K562 (cell line): ENCODE measurements around the gene RDH11. TPM values are rescaled to one million over a fixed set of nuclear protein-coding genes. Genes with fewer than 3 reads are reported as not detected.
A peak's percentile ranks its signal among the peaks of the same experiment; 100 is the strongest.

Experiments used
- ATAC-seq: fragments of 200-7000 bp; cut with Tn5 transposase; 3 replicates; pipeline ENCODE4 v1.9.1; 2020; ENCODE audit warnings: moderate library complexity
- BruUV-seq: library from RNA; stranded (reverse); fragments of 400-500 nt; replicated peaks from 2 replicates; lab custom pipeline; 2021; lab: Mats Ljungman, UMichigan
- CTCF ChIA-PET: fragments of 300-600 bp; formaldehyde crosslinking; extraction: SDS; loops from one replicate; lab custom pipeline; 2021; ENCODE audit warnings: low intra/inter-chr PET ratio; lab: Yijun Ruan, JAX
- POLR2A ChIA-PET: fragments of 300-600, 350-650 bp; sonication (Branson Sonifier 250); formaldehyde crosslinking; extraction: SDS; loops from one replicate; lab custom pipeline; 2021; ENCODE audit warnings: antibody characterized with exemption, inconsistent platforms; lab: Yijun Ruan, JAX
- DNase-seq, 4 experiments: peaks; one replicate each; pipeline versions ENCODE4 v3.0.0 to v3.0.0-alpha.2; 2011 to 2018; ENCODE audit warnings: low spot score in 3 of 4, mixed read lengths in 3 of 4; ENCODE audit errors: extremely low read depth in 1 of 4
- FAIRE-seq: peaks from 2 replicates; lab custom pipeline; 2011; peaks lifted over from hg19 to GRCh38; lab: Jason Lieb, UNC
- H2AFZ ChIP-seq: 2 replicates; pipeline ENCODE4 v1.6.0; 2011; ENCODE audit warnings: low read depth, low read length, control low read depth, inconsistent platforms
- H3K27ac ChIP-seq: fragments of 200-600 bp; 3 replicates; pipeline ENCODE4 v1.8.0; 2011; ENCODE audit warnings: low read depth, mild to moderate bottlenecking, control low read depth, inconsistent platforms, low read length, moderate library complexity, mixed read lengths; ENCODE audit errors: extremely low read depth
- H3K27me3 ChIP-seq, 2 experiments: fragments of 300-600 bp in 1 of 2; 2 replicates in 1 of 2; 3 replicates in 1 of 2; pipeline versions ENCODE4 v1.6.0 to v1.8.0; 2011; ENCODE audit warnings: inconsistent platforms in 2 of 2, low read length in 2 of 2, mild to moderate bottlenecking in 1 of 2, mixed read lengths in 1 of 2, moderate library complexity in 1 of 2; ENCODE audit not compliant: control insufficient read depth in 2 of 2, insufficient read depth in 2 of 2
- H3K36me3 ChIP-seq: fragments of 300-600 bp; 3 replicates; pipeline ENCODE4 v1.8.0; 2011; ENCODE audit warnings: mild to moderate bottlenecking, low read length, inconsistent platforms; ENCODE audit not compliant: control insufficient read depth, insufficient read depth
- H3K4me1 ChIP-seq, 2 experiments: fragments of 200-600 bp in 1 of 2; replicated peaks in 1 of 2; 2 replicates in 1 of 2; 3 replicates in 1 of 2; pipeline versions ENCODE4 v1.5.1 to v1.8.0; 2011; ENCODE audit warnings: inconsistent platforms in 2 of 2, low read length in 2 of 2, mild to moderate bottlenecking in 1 of 2, mixed read lengths in 1 of 2, moderate library complexity in 1 of 2; ENCODE audit not compliant: control insufficient read depth in 2 of 2, insufficient read depth in 2 of 2
- H3K4me2 ChIP-seq: 2 replicates; pipeline ENCODE4 v1.6.1; 2011; ENCODE audit warnings: low read length, control low read depth, inconsistent platforms, mixed read lengths; ENCODE audit not compliant: insufficient read depth
- H3K4me3 ChIP-seq: fragments of 200-600 bp; sonication (generic), shearing (Covaris generic); 2 replicates; pipeline ENCODE4 v1.5.1; 2016; ENCODE audit warnings: control low read depth, inconsistent platforms
- H3K79me2 ChIP-seq: fragments of 200-600 bp; 3 replicates; pipeline ENCODE4 v1.8.0; 2011; ENCODE audit warnings: low read length, inconsistent platforms; ENCODE audit not compliant: control insufficient read depth, insufficient read depth
- H3K9ac ChIP-seq, 2 experiments: 2 replicates each; pipeline versions ENCODE4 v1.6.0 to v1.6.1; 2011; ENCODE audit warnings: low read depth in 2 of 2, low read length in 2 of 2, control low read depth in 1 of 2, inconsistent platforms in 1 of 2, mild to moderate bottlenecking in 1 of 2, mixed read lengths in 1 of 2; ENCODE audit not compliant: insufficient read depth in 1 of 2
- H3K9me1 ChIP-seq: one replicate; pipeline ENCODE4 v1.6.0; 2011; ENCODE audit warnings: inconsistent platforms, mild to moderate bottlenecking, low read length, moderate library complexity; ENCODE audit not compliant: control insufficient read depth, insufficient read depth
- H3K9me3 ChIP-seq: replicated peaks from 2 replicates; pipeline ENCODE4 v1.5.1; 2011; ENCODE audit warnings: low read depth, low read length, inconsistent platforms; ENCODE audit not compliant: control insufficient read depth, insufficient read depth
- H4K20me1 ChIP-seq: replicated peaks from 2 replicates; pipeline ENCODE4 v1.6.1; 2011; ENCODE audit warnings: low read length, inconsistent platforms, mixed read lengths; ENCODE audit not compliant: control insufficient read depth, insufficient read depth
- BMI1 ChIP-seq: fragments of 150-350 bp; IDR thresholded peaks from 2 replicates; pipeline ENCODE4 v1.6.1; 2014; ENCODE audit warnings: low read length
- CBX3 ChIP-seq, 2 experiments: IDR thresholded peaks; 1 replicate in 1 of 2; 2 replicates in 1 of 2; pipeline ENCODE4 v1.6.1; 2012; ENCODE audit warnings: inconsistent platforms in 2 of 2, low read length in 2 of 2, borderline replicate concordance in 1 of 2, control low read depth in 1 of 2
- CBX5 ChIP-seq: IDR thresholded peaks from 2 replicates; pipeline ENCODE4 v1.6.1; 2014; ENCODE audit warnings: low read depth, borderline replicate concordance
- CREBBP ChIP-seq: IDR thresholded peaks from one replicate; pipeline ENCODE4 v1.6.1; 2012; ENCODE audit warnings: low read depth, mild to moderate bottlenecking, control low read depth, inconsistent platforms, low read length
- DPF2 ChIP-seq: fragments of 450-650 bp; IDR thresholded peaks from 2 replicates; pipeline ENCODE4 v1.6.1; 2016
- KHSRP ChIP-seq: fragments of 450-650 bp; IDR thresholded peaks from 2 replicates; pipeline ENCODE4 v1.6.1; 2017
- NUFIP1 ChIP-seq: fragments of 450-650 bp; IDR thresholded peaks from 2 replicates; pipeline ENCODE4 v1.6.1; 2018; ENCODE audit not compliant: partially characterized antibody
- PHTF2 ChIP-seq: fragments of 250-450 bp; sonication (Bioruptor Pico); IDR thresholded peaks from 2 replicates; pipeline ENCODE4 v1.5.0; 2021; ENCODE audit warnings: mild to moderate bottlenecking
- PML ChIP-seq: IDR thresholded peaks from 2 replicates; pipeline ENCODE4 v1.6.1; 2012; ENCODE audit warnings: low read length, inconsistent platforms
- POLR2B ChIP-seq: fragments of 450-650 bp; IDR thresholded peaks from 2 replicates; pipeline ENCODE4 v1.6.1; 2018; ENCODE audit warnings: low read depth; ENCODE audit not compliant: partially characterized antibody
- POU5F1 ChIP-seq: fragments of 150-350 bp; IDR thresholded peaks from 2 replicates; pipeline ENCODE4 v1.6.1; 2014; ENCODE audit warnings: borderline replicate concordance, low read length, low read depth, mild to moderate bottlenecking; ENCODE audit not compliant: partially characterized antibody
- PPARD ChIP-seq: fragments of 250-450 bp; sonication (Bioruptor Pico); IDR thresholded peaks from 2 replicates; pipeline ENCODE4 v1.8.0; 2022; ENCODE audit warnings: inconsistent platforms, mild to moderate bottlenecking, moderate library complexity
- SNIP1 ChIP-seq: fragments of 450-650 bp; IDR thresholded peaks from 2 replicates; pipeline ENCODE4 v1.7.1; 2017; ENCODE audit warnings: low read depth, mild to moderate bottlenecking
- THRAP3 ChIP-seq: fragments of 450-650 bp; IDR thresholded peaks from 2 replicates; pipeline ENCODE4 v1.6.1; 2016; ENCODE audit warnings: mild to moderate bottlenecking, inconsistent platforms, borderline replicate concordance
- ZNF134 ChIP-seq: fragments of 250-450 bp; sonication (Bioruptor Pico); conservative IDR thresholded peaks from 2 replicates; pipeline ENCODE4 v1.4.0; 2020
- ZNF282 ChIP-seq: sonication (generic); formaldehyde crosslinking; IDR thresholded peaks from 2 replicates; pipeline ENCODE4 v1.8.1; 2023; ENCODE audit warnings: missing genetic modification reagents
- ZNF384 ChIP-seq: IDR thresholded peaks from 2 replicates; pipeline ENCODE4 v1.6.1; 2012; ENCODE audit warnings: low read depth, low read length, improper control_type of control experiment
- WGBS: fragments of 100-300 bp; shearing (Covaris generic); methylation state at CpG from one replicate; pipeline ENCODE4 v1.1.6; 2016; ENCODE audit warnings: low coverage, mixed read lengths; ENCODE audit not compliant: insufficient coverage; ENCODE audit errors: missing lambda C conversion rate; 5-methylcytosine and 5-hydroxymethylcytosine counted together
- in situ Hi-C: fragments of 300-500 bp; cut with MboI; formaldehyde crosslinking; loops from 4 replicates; pipeline ENCODE4 v1.15.0; 2018; ENCODE audit warnings: inconsistent platforms, mixed read lengths
- intact Hi-C: fragments of 100-400 bp; cut with micrococcal nuclease; formaldehyde crosslinking; loops from 2 replicates; pipeline ENCODE4 v1.14.2; 2022
- polyA plus RNA-seq, 8 experiments: library from polyadenylated mRNA; depleted of rRNA in 4 of 8; stranded (reverse) in 5 of 8; unstranded in 3 of 8; fragments of >200 nt; fragmentation: Nextera tagmentation in 2 of 8; fragmentation: Illumina TruSeq in 1 of 8; extraction: Ambion mirVana in 2 of 8; extraction: Trizol in 1 of 8; gene quantifications; 2 replicates each; pipeline versions ENCODE4 v1.2.1 to v1.2.3, GENCODE V29; 2011 to 2014; ENCODE audit warnings: inconsistent platforms in 1 of 8, missing spikeins in 1 of 8
- total RNA-seq, 7 experiments: library from RNA; depleted of rRNA in 6 of 7; stranded (reverse); fragments of >200 nt in 6 of 7; fragmentation: Illumina TruSeq in 2 of 7; extraction: Trizol in 2 of 7; gene quantifications; 2 replicates each; pipeline versions ENCODE4 v1.2.1 to v1.2.3, GENCODE V29; 2011 to 2021; ENCODE audit warnings: low replicate concordance in 1 of 7
- TF ChIP-seq, protein P1 (sequence below): fragments of 450-650 bp; formaldehyde crosslinking; IDR thresholded peaks from 2 replicates; pipeline ENCODE4 v1.4.0; 2020; ENCODE audit warnings: mild to moderate bottlenecking, moderate library complexity
- TF ChIP-seq, protein P2 (sequence below): IDR thresholded peaks from 3 replicates; pipeline ENCODE4 v1.6.1; 2011; ENCODE audit warnings: borderline replicate concordance, mild to moderate bottlenecking; ENCODE audit not compliant: insufficient read length, insufficient read depth

Gene RDH11
- total and polyA plus RNA-seq, 9 of the 15 experiments (the other 6 are each of a cell fraction or from before 2014, with no cell fraction given): 50.6 to 172 (median 70.5) TPM

DNA sequence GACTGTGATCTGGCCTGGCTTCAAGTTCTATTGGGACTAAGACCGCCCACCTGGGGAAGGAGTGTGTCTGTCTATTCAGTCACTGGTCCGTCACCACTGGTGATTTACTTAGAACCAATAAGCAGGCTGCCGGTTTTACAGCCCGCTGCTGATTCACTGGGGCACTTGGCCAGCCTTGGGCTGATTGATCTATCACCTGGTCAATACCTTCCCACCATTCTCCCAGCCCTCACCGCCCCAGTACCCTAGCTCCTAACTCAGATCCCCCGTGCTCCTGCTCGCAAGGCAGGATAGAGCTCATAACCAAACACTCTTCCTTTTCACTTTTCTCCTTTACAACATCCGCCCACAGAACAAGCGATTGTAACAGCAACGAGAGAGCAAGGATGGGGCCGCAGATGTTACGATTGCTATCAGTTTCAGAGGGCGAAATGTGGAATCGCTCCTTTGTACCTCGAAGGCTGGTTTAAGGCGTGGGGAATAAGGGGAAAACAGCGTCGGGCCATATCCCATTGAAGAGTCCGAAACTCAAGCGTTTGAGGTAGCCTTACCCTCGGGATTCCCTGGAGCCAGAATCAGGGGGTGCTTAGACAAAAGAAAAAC is 672 bp downstream of the RDH11 start (continued):
- peak; percentile 60 for TF ChIP-seq POLR2B

DNA sequence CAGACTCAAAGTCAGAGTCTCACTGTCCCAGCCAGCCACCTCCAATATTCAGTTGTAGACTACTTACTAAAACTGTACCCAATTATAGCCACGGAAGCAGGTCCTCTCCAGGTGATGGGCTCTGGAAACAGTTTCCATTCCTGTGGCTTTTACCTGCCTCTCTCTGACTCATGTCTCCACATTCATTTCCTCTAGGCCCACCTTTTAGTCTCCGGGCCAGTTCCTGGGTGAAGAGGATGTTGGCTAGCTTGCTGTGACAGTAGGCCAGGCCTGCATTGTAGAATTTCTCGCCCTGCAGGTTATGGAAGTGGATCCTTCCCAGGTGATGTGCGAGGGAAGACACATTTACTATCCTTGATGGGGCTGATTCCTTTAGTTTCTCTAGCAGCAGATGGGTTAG is 5.6 kb downstream of the RDH11 start:
- H3K79me2 ChIP-seq: peaks cover 38% of the 10 kb centered on the region
- no peak overlapping the region for H3K9ac ChIP-seq
- intact Hi-C loops (no loop called here), in situ Hi-C loops (no loop called here)
- H3K4me1 ChIP-seq: peaks cover 6 to 8% of the 10 kb centered on the region in 2 experiments; a peak in 2 of 5 replicates
- H3K9me3 ChIP-seq: no peaks in the 10 kb centered on the region
- FAIRE-seq: no peak
- ChIA-PET CTCF (no interaction called here), POLR2A (interaction anchor here (0.7 kb wide), 1 partner anchor 10 kb away, joined by 3 read pairs; no protein-coding TSS in a partner anchor)
- ATAC-seq: no peak
- no peaks in the 10 kb centered on the region for H3K27me3 ChIP-seq
- peaks cover 80% of the 10 kb centered on the region for H3K36me3 ChIP-seq
- H3K9me1 ChIP-seq: no peaks in the 10 kb centered on the region
- 88% methylated on average over 4 of the region's 4 CpGs for WGBS
- H3K4me3 ChIP-seq: no peak overlapping the region
- no peak overlapping the region for H2AFZ ChIP-seq
- TF ChIP-seq, protein P1, sequence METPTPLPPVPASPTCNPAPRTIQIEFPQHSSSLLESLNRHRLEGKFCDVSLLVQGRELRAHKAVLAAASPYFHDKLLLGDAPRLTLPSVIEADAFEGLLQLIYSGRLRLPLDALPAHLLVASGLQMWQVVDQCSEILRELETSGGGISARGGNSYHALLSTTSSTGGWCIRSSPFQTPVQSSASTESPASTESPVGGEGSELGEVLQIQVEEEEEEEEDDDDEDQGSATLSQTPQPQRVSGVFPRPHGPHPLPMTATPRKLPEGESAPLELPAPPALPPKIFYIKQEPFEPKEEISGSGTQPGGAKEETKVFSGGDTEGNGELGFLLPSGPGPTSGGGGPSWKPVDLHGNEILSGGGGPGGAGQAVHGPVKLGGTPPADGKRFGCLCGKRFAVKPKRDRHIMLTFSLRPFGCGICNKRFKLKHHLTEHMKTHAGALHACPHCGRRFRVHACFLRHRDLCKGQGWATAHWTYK (CRISPR knock-in tag): no peak
- TF ChIP-seq PPARD: no peak
- no peak for TF ChIP-seq CBX3 (IDR thresholded peaks at IDR 0.05; ENCODE audit: borderline replicate concordance in 1 of 2, low read length in 2 of 2)
- TF ChIP-seq POU5F1: no peak
- TF ChIP-seq CBX5: no peak
- TF ChIP-seq DPF2: no peak
- TF ChIP-seq ZNF134 (CRISPR knock-in tag): no peak
- no peak for TF ChIP-seq ZNF282
- TF ChIP-seq ZNF384: no peak
- no peak for TF ChIP-seq NUFIP1
- no peak for TF ChIP-seq PML
- no peak for TF ChIP-seq CREBBP
- TF ChIP-seq THRAP3: no peak
- TF ChIP-seq SNIP1: no peak
- TF ChIP-seq BMI1: no peak
- no peak for TF ChIP-seq KHSRP
- TF ChIP-seq, protein P2, sequence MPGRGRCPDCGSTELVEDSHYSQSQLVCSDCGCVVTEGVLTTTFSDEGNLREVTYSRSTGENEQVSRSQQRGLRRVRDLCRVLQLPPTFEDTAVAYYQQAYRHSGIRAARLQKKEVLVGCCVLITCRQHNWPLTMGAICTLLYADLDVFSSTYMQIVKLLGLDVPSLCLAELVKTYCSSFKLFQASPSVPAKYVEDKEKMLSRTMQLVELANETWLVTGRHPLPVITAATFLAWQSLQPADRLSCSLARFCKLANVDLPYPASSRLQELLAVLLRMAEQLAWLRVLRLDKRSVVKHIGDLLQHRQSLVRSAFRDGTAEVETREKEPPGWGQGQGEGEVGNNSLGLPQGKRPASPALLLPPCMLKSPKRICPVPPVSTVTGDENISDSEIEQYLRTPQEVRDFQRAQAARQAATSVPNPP: no peak
- TF ChIP-seq PHTF2 (CRISPR knock-in tag): no peak
- no peaks in the 10 kb centered on the region for H4K20me1 ChIP-seq
- no peak overlapping the region for H3K27ac ChIP-seq
- H3K4me2 ChIP-seq: no peak overlapping the region
- BruUV-seq: no TSS peak
- DNase-seq: no peak
